Heart right ventricle (tissue), 16 donors: ENCODE measurements around the gene HPN. TPM values are rescaled to one million over a fixed set of nuclear protein-coding genes. Genes with fewer than 3 reads are reported as not detected.

Source experiments
- ATAC-seq, 8 donors: fragments of 200-7000 bp; cut with Tn5 transposase; one replicate each; pipeline ENCODE4 v1.9.1; 2020; ENCODE audit warnings: mild to moderate bottlenecking in 8 of 8, moderate library complexity in 8 of 8, moderate number of reproducible peaks in 1 of 8
- DNase-seq, 2 donors: peaks; one replicate each; pipeline ENCODE4 v3.0.0-alpha.2; 2020
- H3K27ac ChIP-seq, 10 donors: fragments of 200-600 bp; sonication (generic) in 2 of 10; one replicate each; pipeline versions ENCODE4 v1.5.0 to v1.8.0; 2020 to 2022; ENCODE audit warnings: mild to moderate bottlenecking in 3 of 10
- H3K27me3 ChIP-seq, 7 donors: fragments of 200-600 bp; one replicate each; pipeline ENCODE4 v1.8.0; 2021 to 2022; ENCODE audit warnings: mild to moderate bottlenecking in 2 of 7
- H3K36me3 ChIP-seq, 9 donors: fragments of 200-600 bp; sonication (generic) in 1 of 9; one replicate each; pipeline versions ENCODE4 v1.5.0 to v1.8.0; 2020 to 2022; ENCODE audit warnings: mild to moderate bottlenecking in 2 of 9
- H3K4me1 ChIP-seq, 9 donors: fragments of 200-600 bp; sonication (generic) in 1 of 9; one replicate each; pipeline versions ENCODE4 v1.5.0 to v1.8.0; 2020 to 2022; ENCODE audit warnings: mild to moderate bottlenecking in 4 of 9
- H3K4me3 ChIP-seq, 10 donors: fragments of 200-600 bp; sonication (generic) in 2 of 10; one replicate each; pipeline versions ENCODE4 v1.5.0 to v1.8.0; 2020 to 2022; ENCODE audit warnings: mild to moderate bottlenecking in 7 of 10, moderate library complexity in 2 of 10
- H3K9me3 ChIP-seq, 11 donors: fragments of 200-600 bp in 10 of 11; sonication (generic) in 2 of 11; one replicate each; pipeline versions ENCODE4 v1.5.0 to v1.8.0; 2013 to 2022; ENCODE audit warnings: mild to moderate bottlenecking in 2 of 11, control low read depth in 1 of 11, moderate library complexity in 1 of 11
- CTCF ChIP-seq, 9 donors: fragments of 200-600 bp; sonication (generic) in 2 of 9; IDR thresholded peaks; one replicate each; pipeline versions ENCODE4 v1.5.0 to v1.8.0; 2021 to 2022; ENCODE audit warnings: antibody characterized with exemption in 9 of 9, mild to moderate bottlenecking in 5 of 9, moderate library complexity in 1 of 9
- WGBS, 2 donors: extraction: QIAGEN DNeasy Blood & Tissue Kit; methylation state at CpG; one replicate each; pipeline ENCODE4 v1.1.7; 2013; ENCODE audit warnings: inconsistent platforms in 1 of 2; 5-methylcytosine and 5-hydroxymethylcytosine counted together
- intact Hi-C, 10 donors: fragments of 100-400 bp; cut with DNase I; formaldehyde crosslinking; loops; one replicate each; pipeline versions ENCODE4 v1.11.1 to v1.14.2; 2022
- polyA plus RNA-seq, 2 donors: library from polyadenylated mRNA; stranded (reverse); fragments of 200-250 nt; gene quantifications; one replicate each; pipeline ENCODE4 v1.2.3, GENCODE V29; 2013
- total RNA-seq, 10 donors: library from RNA; stranded (reverse); fragmentation: NEBNext Ultra II Directional in 3 of 10; extraction: Animal tissue kit (Norgen Biotek cat#: 25700) in 3 of 10; gene quantifications; one replicate each; pipeline versions ENCODE4 v1.2.1 to v1.2.4, GENCODE V29; 2021 to 2023
- donor health status: Arrhythmogenic right ventricular cardiomyopathy.
- donor health status: ischemic (EF 13 %, LVEDD 7.1; RV severe dilation, severe dysfunction).
- donor health status: healthy with polysubstance abuse.
- donor health status: DM: no; HTN: yes; CAD: no.
- donor health status: DM: no; HTN: no; CAD: no.
- donor health status: ischemic (EF 25% LVEDD 6.9; RV normal size, moderate dysfunction).
- donor health status: ischemic (EF 25% LVEDD 5.7; RV mildly dilated, moderate dysfunction).
- donor health status: healthy.
- donor health status: DM: yes; HTN: yes; CAD: no.
- donor health status: Ischemic cardiomyopathy.
- donor health status: ischemic (EF 35%, LVEDD 5.7; RV mildly dilated, moderate dysfunction).
- donor health status: nonischemic (EF 11% LVEDD 7.7; RV severe dilation, severe dysfunction).
- donor health status: DM: yes; HTN: yes; CAD: no.
- donor health status: PGD.
- donor health status: ischemic (EF 29% LVEDD 5.4; RV normal size, mild dysfunction).
- donor health status: nonischemic (EF 23%, LVEDD 6.1; RV moderate dilation, normal function).

The HPN gene
- total and polyA plus RNA-seq, 12 donors = 1.4 to 13.1 (median 4.0) TPM

- Histone ChIP-seq H3K9me3 (no peaks in the 10 kb centered on the region), H3K27me3 (peaks cover 0 to 19% (median 0%) of the 10 kb centered on the region in 7 donors), H3K27ac (no peak overlapping the region), H3K4me1 (peaks cover 0 to 42% (median 30%) of the 10 kb centered on the region in 9 donors), H3K4me3 (no peak overlapping the region), H3K36me3 (peaks cover 0 to 19% (median 0%) of the 10 kb centered on the region in 9 donors)
- WGBS, 2 donors = 82 to 85% methylated on average over 17 of the region's 17 CpGs
- no peak for DNase-seq
- TF ChIP-seq CTCF (IDR thresholded peaks at IDR 0.05) = no peak
- intact Hi-C loops = no loop called here
- no peak for ATAC-seq
These were observed 6.7 kb upstream of the HPN start for GRCh38 chr19:35034588-35035382.

GRCh38 chr19:35037716-35038622 lies 3.6 kb upstream of the HPN start:
- intact Hi-C loops = no loop called here
- peak overlapping the region; percentile 29 to 89 (median 68) for H3K27ac ChIP-seq
- ATAC-seq = peak; percentile 19 to 45 (median 30)
- WGBS, 2 donors = 29 to 30% methylated on average over 13 of the region's 13 CpGs
- peaks cover 10 to 56% (median 46%) of the 10 kb centered on the region in 9 donors for H3K4me1 ChIP-seq
- no peak overlapping the region for H3K4me3 ChIP-seq
- H3K36me3 ChIP-seq = peaks cover 0 to 19% (median 0%) of the 10 kb centered on the region in 9 donors
- H3K27me3 ChIP-seq = peaks cover 0 to 7% (median 0%) of the 10 kb centered on the region in 7 donors
- no peak for DNase-seq
- H3K9me3 ChIP-seq = no peaks in the 10 kb centered on the region
- TF ChIP-seq CTCF (IDR thresholded peaks at IDR 0.05) = no peak

GRCh38 chr19:35038623-35039512 lies 2.7 kb upstream of the HPN start:
- H3K4me3 ChIP-seq = peak overlapping the region in 3 of 10 donors; percentile 10 to 39 (median 24)
- 72 to 74% methylated on average over 17 of the region's 17 CpGs for WGBS, 2 donors
- peaks cover 0 to 15% (median 0%) of the 10 kb centered on the region in 9 donors for H3K36me3 ChIP-seq
- H3K9me3 ChIP-seq = no peaks in the 10 kb centered on the region
- ATAC-seq = no peak
- H3K27me3 ChIP-seq = peaks cover 0 to 7% (median 0%) of the 10 kb centered on the region in 7 donors
- peaks cover 10 to 60% (median 47%) of the 10 kb centered on the region in 9 donors for H3K4me1 ChIP-seq
- DNase-seq = no peak
- intact Hi-C loops = no loop called here
- TF ChIP-seq CTCF (IDR thresholded peaks at IDR 0.05) = no peak
- H3K27ac ChIP-seq = peak overlapping the region in 8 of 10 donors; percentile 63 to 89 (median 82)
